ENCODE results near the gene CST11.

DNA sequence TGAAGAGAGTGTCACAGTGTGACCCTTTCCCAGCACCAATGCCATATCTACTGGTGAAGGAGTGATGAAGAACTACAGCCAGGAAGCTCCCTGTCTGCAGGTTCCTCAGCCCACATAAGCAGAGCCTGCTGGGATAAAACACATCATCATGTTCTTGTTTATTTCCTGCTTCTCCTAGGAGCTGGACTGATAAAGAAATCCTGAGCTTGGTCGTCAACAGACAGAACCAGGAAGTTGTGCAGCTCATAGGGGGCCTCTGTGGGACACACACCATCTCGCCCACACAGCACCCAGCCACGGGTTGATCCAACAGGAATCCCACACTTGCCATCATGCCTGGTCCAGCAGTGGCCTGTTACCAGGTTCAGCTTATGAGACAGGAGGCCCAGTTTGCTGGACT lies 16.0 kb downstream of the CST11 start:
- TF ChIP-seq, protein P1, sequence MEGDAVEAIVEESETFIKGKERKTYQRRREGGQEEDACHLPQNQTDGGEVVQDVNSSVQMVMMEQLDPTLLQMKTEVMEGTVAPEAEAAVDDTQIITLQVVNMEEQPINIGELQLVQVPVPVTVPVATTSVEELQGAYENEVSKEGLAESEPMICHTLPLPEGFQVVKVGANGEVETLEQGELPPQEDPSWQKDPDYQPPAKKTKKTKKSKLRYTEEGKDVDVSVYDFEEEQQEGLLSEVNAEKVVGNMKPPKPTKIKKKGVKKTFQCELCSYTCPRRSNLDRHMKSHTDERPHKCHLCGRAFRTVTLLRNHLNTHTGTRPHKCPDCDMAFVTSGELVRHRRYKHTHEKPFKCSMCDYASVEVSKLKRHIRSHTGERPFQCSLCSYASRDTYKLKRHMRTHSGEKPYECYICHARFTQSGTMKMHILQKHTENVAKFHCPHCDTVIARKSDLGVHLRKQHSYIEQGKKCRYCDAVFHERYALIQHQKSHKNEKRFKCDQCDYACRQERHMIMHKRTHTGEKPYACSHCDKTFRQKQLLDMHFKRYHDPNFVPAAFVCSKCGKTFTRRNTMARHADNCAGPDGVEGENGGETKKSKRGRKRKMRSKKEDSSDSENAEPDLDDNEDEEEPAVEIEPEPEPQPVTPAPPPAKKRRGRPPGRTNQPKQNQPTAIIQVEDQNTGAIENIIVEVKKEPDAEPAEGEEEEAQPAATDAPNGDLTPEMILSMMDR (IDR thresholded peaks at IDR 0.05; ENCODE audit: low read depth, low read length): no peak
- no peak for TF ChIP-seq EZH2phosphoT487 (IDR thresholded peaks at IDR 0.05; ENCODE audit: low read depth)
